T follicular helper cell (primary cell): ENCODE measurements around the gene EYA4.

Source experiments
- DNase-seq: peaks from one replicate; pipeline ENCODE4 v3.0.0-alpha.2; 2020; ENCODE audit warnings: low read depth
- total RNA-seq, 2 experiments: gene quantifications; one replicate each; lab custom pipeline; 2026; lab: John Stamatoyannopoulos, UW

The EYA4 gene, protein sequence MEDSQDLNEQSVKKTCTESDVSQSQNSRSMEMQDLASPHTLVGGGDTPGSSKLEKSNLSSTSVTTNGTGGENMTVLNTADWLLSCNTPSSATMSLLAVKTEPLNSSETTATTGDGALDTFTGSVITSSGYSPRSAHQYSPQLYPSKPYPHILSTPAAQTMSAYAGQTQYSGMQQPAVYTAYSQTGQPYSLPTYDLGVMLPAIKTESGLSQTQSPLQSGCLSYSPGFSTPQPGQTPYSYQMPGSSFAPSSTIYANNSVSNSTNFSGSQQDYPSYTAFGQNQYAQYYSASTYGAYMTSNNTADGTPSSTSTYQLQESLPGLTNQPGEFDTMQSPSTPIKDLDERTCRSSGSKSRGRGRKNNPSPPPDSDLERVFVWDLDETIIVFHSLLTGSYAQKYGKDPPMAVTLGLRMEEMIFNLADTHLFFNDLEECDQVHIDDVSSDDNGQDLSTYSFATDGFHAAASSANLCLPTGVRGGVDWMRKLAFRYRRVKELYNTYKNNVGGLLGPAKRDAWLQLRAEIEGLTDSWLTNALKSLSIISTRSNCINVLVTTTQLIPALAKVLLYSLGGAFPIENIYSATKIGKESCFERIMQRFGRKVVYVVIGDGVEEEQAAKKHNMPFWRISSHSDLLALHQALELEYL
- 0.06 to 0.13 reads per million in 2 experiments for total RNA-seq

DNA sequence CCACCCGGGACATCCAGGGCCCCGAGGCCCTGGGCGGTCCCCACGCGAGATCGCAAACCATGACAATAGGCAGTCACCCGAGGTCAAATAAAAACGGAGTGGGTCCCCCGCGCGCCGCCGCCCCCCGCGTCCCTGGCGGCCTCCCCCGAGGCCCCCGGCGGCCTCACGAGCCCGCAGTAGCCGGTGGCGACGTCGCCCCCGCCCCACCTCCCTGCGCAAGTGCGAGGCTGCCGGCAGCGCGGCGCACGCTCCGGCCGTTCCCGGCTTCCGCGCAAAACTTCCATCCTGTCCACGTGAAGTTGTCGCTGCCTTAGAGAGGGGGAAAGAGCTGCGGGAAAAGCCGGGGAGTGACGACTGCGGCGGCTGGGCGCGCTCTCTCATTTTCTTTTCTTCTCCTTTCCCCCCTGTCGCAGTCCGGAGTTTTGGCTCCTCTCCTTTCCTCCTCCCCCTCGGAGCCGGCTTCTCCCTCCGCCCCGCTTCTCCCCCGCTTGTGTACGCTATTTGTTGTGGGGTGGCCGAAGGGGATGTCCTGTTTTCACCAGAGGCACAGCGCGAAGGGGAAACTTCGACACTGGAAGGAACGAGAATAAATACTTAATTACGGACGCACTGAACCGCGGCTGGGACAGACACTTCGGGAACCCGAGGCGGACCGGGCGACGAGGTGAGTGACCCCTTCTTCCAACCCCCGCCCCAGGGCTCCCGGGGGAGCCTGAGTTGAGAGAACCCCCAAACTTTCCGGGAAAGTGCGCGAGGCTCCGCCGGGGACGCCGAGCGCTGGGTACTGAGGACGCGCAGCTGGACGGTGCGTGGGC, at the start of gene EYA4:
Gene EYA4, plus strand, starts transcription at position 272 of the 815 bp plus-strand sequence. CDS start 33,424 bp downstream, outside the sequence.
- DNase-seq = no peak

DNA sequence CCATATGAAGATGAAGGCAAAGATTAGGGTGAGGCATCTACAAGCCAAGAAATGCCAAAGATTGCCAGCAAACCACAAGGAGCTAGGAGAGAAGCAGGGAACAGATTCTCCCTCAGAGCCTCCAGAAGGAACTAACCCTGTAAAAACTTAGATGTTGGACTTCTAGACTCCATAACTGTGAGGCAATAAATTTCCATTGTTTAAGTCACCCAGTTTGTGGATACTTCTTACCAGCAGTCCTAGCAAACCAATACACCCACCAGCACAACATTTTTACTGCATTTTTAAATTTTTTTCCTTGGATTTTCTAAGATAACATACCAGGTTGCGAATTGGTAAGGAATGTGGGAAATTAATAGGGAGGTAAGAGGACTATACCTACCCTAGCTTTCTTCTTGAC, 47.8 kb upstream of the EYA4 start:
- DNase-seq = no peak

DNA sequence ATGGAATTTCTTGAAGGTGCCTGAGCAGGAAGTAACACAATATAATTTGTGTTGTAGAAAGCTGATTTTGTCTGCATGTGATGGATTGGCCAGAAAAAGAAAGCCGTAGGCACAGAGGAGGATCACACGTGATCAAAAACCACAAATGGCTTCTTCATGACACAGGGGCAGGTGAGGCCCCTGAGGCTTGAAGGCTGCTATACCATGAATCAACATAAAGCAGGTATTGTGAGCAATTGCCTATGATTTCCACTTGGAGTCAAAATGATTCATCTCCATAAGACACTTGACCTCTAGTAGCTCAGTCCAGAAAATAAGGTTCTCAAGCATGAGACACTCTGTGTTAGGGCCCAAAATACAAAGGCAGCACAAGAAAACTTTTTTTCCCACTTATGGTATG, 42.4 kb upstream of the EYA4 start:
- no peak for DNase-seq

DNA sequence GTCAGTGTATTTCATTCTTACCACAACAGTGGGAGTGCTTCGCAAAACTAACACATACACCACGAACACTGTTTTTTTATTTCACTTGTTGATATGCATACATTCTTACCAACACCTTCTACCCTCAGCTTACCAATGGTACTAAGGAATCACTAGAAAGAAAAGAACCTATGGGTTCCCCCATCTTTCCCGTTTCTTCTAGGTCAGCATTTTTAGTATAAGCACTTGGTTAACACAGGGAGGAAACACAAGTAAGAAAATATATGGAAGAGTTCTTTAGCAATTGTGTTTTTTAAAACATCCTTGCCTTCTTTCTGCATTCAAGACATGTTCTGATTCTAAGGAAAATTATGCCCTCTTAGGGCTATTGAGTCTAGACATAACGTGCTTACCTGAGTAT, 39.9 kb upstream of the EYA4 start:
- no peak for DNase-seq

DNA sequence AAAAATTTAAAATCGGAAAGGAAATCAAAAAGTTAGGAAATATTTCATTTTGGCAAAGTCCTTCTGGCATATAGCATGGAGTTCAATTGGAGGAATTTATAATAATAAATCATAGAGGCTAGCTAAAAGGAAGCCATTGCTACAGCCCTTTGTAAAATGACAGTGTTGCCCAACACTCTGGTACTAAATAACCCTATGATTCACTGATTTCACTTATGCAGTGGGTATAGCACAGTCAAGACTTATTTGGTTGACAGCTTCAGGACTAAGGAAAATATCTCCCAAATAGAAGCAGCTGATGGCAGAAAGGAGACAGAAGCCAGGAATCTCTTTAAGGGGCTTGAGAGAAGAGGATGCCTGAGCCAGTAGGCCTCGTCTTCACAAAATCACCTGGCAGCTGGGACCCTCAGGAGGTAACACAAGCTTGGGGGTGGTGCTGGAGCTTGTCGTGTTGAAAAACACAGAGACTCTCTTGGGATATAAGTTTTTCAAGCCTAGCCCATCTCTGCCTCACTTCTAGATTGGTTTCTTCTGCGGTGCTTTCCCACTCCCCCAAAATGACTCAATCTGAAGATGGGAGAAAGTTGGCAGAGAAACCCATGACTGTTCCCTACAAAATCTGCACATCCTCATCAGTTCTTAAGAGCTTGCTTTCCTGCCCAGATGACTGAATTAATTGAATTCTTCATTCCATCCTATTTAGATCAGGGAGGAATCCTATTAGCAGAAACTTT, 38.4 kb upstream of the EYA4 start:
- DNase-seq = no peak

DNA sequence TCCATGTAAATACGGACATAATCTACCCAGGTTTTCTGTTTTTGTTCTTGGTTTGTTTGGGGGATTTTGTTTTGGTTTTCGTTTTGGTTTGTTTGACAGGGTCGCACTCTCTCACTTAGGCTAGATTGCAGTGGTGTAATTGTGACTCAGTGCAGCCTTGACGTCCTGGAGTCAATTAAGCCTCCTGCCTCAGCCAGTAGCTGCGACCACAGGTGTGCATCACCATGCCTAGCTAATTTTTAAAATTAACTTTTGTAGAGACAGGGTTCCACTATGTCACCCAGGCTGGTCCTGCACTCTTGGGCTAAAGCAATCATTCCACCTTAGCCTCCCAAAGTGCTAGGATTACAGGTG, 37.8 kb upstream of the EYA4 start:
- no peak for DNase-seq

DNA sequence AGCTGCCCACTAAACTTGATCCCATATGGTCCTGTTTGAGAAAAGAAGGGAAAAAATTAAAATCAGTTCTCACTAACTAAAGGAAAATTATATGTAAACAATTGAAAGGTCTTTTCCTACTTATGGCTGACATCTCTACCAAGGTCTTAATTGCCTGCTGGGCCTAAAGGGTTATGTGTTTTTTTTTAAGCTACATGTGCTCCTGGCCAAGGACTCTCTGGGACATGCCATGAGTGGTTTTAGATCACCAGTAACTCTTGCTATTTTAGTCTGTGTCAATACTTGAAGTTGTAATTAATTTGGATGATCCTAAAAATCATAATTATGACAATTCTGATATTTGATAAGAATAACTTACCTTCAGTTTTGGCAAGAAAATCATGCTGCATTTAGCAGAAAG, 35.9 kb upstream of the EYA4 start:
- no peak for DNase-seq

DNA sequence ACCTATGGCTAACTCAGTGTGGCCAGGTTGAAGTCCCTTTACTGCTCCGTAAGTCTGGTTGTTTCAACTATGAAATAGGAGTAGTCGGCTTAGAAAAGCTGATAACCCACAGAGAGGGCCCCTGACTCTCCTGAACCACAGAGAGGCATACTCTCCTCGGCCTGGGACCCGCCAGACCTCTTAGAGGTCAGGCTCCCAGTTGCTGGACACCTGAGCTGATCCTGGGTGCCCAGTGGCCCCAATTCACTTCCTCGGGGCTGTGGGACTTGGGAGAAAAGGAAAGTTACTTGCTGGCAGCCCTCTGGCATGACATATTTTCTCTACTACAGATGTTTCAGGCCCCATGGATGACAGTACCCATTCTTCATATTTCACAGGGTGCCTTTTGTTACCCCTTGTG, 34.2 kb upstream of the EYA4 start:
- DNase-seq = no peak

DNA sequence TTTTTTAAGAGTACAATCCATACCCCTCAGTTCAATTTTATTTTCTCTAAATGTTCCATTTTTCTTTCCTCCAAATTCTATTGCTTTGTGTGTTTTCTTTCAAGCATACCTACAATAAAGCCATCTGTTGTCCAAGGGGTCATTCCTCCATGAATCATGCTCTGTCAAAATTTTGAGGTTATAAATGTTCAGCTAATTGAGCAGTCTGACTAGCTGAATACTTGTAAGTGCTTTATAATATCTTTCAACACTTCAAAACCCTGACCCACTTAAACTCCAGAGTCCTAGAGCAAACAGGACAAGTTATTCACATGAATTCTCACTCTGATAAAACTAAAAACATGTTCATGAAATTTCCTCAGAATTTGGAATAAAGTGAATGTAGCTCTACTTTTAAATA, 33.4 kb upstream of the EYA4 start:
- no peak for DNase-seq

DNA sequence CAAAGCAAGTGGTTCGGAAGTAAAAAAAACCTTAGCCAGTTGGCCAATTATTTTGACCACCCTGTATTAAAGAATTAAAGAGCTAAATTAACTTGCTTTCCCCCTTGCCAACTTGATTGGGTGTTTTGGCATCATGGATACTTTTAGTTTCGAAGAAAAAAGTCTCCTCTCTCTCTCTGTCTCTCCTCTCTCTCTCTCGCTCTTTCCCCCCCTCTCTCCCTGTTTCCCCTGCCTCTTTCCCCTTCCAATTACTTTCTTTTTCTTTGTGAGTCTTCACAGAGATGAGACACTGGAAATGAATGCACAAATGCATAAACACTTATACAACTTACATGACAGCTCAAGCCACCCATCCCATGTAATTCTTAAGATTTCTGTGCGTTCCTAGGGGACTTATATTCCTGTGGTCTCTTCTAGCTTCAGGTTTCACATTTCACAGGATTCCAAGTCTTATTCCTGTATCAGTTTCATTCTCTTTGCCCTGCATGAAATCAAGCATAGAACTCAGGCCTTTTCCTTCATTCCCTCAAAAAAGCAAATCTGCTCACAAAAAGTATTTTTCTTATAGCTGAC, 32.9 kb upstream of the EYA4 start:
- DNase-seq = no peak

DNA sequence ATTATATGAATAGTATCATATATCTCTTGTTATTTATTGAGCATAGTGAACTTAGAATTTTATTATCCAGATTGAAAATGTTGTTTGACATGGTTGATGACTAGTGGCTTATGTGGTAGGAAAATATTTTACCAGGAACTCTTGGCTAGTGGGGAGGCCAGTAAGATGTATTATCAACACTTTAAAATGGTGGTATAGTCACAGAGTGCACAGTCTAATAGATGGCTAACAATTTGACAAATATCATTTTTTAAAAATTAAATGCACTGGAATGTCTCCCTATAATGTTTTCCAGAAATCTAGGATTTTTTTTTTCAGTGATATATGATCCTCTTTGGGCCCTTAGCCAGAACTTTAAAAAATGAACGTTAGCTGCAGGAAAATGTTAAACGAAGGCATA, 26.9 kb upstream of the EYA4 start:
- no peak for DNase-seq

DNA sequence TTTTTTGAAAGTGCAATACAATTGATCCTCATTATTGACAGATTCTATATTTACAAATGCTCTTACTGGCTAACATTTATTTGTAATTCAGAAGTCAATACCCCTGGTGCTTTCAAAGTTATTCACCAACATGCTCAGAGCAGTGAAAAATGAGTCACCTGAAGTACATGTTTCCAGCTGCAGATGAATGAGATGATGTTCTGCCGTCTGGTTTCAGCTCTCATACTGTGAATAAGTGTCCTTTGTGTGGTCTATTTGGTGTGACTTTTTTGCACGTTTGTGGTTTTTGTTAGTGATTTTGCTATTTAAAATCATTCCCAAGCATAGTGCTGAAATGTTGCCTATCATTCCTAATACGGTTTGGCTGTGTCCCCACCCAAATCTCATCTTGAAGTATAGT, 22.3 kb upstream of the EYA4 start:
- no peak for DNase-seq

DNA sequence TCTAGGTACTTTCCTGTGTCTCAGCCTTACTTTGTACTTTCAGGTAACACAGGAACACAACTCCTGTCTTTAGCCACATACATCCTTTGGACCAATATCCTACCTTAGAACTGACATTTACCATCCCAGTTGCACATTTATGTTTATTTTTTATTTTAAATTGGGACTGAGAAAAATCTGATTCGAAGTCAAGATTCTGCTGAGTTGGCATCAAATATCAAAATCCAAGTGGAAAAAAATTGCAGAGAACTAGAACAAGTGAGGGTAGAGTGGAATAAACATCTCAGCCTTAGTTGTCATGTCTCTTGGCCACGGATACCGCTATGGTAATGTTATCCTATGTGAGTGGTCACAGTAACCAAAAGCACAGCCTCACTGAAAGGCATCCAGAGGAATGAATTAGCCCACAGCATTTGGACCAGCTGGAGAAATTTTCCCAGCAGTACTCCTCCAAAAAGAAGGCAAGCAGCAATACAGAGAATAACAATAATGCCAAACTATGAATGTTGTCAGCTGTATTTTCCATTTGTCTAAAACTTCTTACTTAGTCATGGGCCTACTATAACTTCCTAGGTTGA, 17.6 kb upstream of the EYA4 start:
- DNase-seq = no peak

DNA sequence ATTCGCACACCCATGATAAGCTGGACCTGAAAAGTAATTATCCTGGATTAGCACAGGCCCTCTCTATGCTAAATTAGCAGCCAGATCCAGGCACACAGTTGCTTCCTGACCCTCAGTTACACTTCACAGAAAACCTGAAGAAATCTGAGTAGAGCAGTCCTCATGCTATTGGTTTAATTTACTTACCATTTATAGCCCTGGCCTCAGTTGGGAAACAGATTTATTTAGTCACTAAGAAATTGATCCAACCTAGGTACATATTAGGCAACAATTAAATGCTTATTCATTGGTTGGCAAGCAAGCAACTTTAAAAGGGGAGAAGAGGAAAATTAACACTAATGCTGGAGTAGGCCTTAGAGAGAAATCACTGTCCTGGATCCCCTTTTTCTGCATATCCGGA, 15.6 kb upstream of the EYA4 start:
- DNase-seq = no peak

DNA sequence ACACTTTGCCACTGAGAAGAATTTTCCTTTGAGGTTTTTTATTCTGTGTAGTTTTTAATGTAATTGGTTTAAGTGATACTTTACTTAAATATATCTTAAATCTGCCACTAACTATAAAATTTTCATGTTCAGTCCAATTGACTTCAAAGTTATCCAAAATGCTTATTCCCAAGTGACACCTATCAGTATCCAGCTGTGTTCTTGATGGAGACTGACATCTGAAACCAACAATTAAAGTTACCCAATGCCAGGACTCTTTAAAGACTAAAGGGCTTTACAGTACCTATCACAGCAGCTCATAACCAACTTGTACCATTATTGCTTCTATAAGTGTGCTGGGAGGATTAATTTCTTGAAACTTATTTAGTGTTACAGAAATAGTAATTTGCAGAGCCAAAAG, 13.8 kb upstream of the EYA4 start:
- no peak for DNase-seq

DNA sequence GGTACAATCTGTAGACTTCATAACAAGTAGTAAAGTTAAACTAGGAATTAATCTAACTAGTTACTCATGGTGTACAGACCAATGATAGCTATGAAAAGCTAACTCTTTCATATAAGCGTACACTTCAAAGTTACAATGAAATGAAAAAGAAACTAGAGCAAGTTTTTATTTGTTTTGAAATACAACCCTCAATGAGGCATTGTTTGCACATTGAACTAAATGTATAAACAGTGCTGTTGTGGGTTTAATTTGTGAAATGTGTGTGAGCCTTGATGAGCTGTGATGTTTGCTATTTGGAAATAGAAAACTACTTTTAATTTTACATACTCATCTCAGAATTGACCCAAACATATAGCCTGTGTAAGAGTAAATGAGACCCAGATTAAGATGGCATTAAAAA, 11.1 kb upstream of the EYA4 start:
- DNase-seq = no peak

DNA sequence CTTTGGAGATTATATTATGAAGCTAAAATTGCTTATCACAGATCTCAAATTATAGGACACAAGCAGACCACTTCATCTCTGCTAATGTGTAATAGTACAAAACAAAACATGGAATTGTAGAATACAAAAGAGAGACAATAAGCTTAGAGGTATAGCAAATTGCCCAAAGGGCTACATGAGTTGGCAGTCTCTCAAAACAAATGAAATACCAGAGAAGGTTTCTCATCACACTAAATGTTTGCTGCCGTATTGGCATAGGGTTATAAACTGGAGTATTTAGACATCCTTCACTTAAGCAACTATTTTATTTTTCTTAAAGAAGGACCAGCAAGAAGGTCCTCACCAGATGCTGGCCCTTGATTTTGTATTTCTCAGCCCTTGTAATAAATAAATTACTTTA, 5.9 kb upstream of the EYA4 start:
- no peak for DNase-seq

DNA sequence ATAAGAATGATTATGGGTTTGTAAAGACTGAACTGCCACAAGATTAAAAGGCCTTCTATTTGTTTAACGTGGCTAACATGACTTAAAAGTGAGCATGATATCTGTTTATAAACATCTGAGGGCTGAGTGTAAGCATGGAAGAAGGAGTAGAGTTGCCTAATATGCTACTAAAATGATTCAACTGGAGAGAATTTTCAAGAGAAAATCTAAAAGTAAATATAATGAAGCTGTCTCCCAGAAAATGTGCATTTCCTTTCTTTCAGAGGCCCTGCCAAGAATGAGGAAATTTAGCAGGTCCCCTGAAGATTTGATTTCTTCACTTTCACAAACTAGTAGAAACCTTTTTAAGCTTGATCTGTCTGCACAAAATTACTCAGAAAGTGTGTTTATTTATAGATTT, 4.2 kb upstream of the EYA4 start:
- no peak for DNase-seq

DNA sequence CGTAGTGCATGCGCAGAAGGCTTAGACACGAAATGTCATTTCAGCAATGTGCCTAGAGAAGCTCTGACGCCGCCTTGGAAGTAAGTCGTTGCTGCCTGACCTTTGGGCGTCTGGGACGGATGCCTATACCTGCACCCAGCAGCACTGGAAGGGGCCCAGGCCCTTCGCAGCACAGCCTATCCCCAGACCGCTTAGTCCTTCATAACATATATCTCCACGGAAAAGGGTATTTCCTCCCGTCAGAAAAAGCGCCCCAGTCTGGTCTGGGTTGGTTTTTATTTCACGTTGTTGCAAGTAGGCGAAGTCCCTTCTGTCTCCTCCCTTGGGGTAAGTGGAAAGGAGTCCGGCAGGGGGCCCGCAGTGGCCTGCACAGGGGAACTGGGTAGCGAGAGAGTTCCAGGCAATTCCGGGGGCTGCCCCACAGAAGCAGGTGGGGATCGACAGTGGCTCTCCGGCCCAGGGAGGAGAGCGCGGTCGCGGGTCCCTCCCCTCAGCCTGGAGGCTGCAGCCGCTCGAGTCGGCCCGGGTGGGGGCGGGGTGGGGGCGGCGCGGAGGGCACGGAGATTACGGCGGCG, 559 bp upstream of the EYA4 start:
- DNase-seq = no peak

DNA sequence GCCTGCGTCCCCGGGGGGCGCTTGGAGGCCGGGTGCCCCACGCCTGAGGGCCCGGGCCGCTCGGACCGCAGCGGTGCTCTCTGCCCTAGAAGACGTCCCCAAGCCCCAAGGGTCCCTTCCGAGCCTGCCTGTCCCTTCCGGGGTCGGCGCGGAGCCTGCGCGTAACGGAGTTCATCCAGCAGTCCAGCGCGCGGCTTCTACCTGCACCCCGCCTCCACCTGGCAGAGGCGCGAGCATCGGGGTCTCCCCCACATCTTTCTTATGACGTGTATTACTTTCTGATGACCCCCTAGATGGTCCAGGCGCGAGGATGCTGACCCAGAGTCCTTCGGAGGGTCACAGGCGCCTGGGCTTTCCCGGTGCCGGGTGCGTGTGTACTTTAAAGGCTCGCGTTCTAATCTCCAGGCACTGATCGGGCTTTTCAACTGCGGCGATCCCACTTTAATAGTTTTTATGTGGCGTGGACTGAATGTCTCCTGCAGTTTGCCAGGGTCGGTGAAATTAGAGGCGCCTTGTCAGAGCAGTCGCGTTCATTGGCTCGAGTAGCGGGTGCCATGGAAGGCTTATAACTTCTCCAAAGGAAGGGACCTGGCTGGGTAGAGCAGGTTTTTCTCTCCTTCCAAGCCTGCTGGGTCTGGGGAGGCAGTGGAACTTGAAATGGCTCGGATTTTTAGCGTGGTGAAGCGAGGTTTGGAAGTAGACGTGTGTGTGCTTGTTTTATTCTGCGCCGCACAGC, 912 bp downstream of the EYA4 start:
- DNase-seq = no peak
